Measurements from ENCODE around the gene CDK17. TPM values are rescaled to one million over a fixed set of nuclear protein-coding genes. Genes with fewer than 3 reads are reported as not detected.

The CDK17 gene
- total RNA-seq, 4 donors from 2014 or later = 65.1 to 89.4 (median 71.2) TPM

- no peak for DNase-seq (ENCODE audit: low spot score in 2 of 2)
- Histone ChIP-seq H3K27ac (no peak overlapping the region), H3K27me3 (no peaks in the 10 kb centered on the region), H3K4me3 (no peak overlapping the region), H3K9me3 (no peaks in the 10 kb centered on the region), H3K4me1 (peaks cover 0 to 34% (median 13%) of the 10 kb centered on the region in 4 donors), H3K36me3 (no peaks in the 10 kb centered on the region)
- TF ChIP-seq, protein P1, sequence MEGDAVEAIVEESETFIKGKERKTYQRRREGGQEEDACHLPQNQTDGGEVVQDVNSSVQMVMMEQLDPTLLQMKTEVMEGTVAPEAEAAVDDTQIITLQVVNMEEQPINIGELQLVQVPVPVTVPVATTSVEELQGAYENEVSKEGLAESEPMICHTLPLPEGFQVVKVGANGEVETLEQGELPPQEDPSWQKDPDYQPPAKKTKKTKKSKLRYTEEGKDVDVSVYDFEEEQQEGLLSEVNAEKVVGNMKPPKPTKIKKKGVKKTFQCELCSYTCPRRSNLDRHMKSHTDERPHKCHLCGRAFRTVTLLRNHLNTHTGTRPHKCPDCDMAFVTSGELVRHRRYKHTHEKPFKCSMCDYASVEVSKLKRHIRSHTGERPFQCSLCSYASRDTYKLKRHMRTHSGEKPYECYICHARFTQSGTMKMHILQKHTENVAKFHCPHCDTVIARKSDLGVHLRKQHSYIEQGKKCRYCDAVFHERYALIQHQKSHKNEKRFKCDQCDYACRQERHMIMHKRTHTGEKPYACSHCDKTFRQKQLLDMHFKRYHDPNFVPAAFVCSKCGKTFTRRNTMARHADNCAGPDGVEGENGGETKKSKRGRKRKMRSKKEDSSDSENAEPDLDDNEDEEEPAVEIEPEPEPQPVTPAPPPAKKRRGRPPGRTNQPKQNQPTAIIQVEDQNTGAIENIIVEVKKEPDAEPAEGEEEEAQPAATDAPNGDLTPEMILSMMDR (IDR thresholded peaks at IDR 0.05) = no peak
- TF ChIP-seq POLR2A (IDR thresholded peaks at IDR 0.05) = no peak
- no peak for TF ChIP-seq EP300 (IDR thresholded peaks at IDR 0.05)
- 68 to 77% methylated on average over 1 of the region's 1 CpG for WGBS, 2 donors
These were observed 21.9 kb downstream of the CDK17 start for GRCh38 chr12:96378319-96378718.

DNA sequence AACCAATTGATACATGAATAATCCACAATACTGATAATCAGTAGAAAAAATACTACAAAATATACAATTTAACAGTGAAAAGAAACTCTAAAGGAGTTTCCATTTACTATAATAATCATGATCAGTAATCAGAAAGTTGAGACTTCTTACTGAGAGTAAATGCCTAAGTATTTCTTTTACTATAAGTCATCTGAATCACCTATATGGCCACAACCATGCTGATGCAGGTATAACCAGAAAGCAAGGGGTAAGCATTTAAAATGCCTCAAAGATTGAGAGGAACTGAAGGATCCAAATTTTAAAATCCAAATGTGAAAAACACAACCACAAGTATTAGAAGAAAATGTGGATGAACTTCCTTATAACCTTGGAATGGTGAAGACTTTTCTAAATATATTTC is 23.4 kb downstream of the CDK17 start:
- H3K4me3 ChIP-seq = no peak overlapping the region
- no peaks in the 10 kb centered on the region for H3K36me3 ChIP-seq
- no peaks in the 10 kb centered on the region for H3K9me3 ChIP-seq
- H3K27me3 ChIP-seq = no peaks in the 10 kb centered on the region
- TF ChIP-seq, protein P1 (IDR thresholded peaks at IDR 0.05) = no peak
- TF ChIP-seq POLR2A (IDR thresholded peaks at IDR 0.05) (no peak), EP300 (IDR thresholded peaks at IDR 0.05) (no peak)
- DNase-seq (ENCODE audit: low spot score in 2 of 2) = no peak
- no peak overlapping the region for H3K27ac ChIP-seq
- H3K4me1 ChIP-seq = peaks cover 0 to 48% (median 17%) of the 10 kb centered on the region in 4 donors

GRCh38 chr12:96375841-96376604 is 24.2 kb downstream of the CDK17 start:
- no peak overlapping the region for H3K4me3 ChIP-seq
- H3K4me1 ChIP-seq = peaks cover 0 to 57% (median 21%) of the 10 kb centered on the region in 4 donors
- DNase-seq (ENCODE audit: low spot score in 2 of 2) = no peak
- no peaks in the 10 kb centered on the region for H3K9me3 ChIP-seq
- WGBS, 2 donors = 87 to 97% methylated on average over 1 of the region's 1 CpG
- no peaks in the 10 kb centered on the region for H3K36me3 ChIP-seq
- TF ChIP-seq EP300 (IDR thresholded peaks at IDR 0.05) = no peak
- TF ChIP-seq POLR2A (IDR thresholded peaks at IDR 0.05) = no peak
- TF ChIP-seq, protein P1 (IDR thresholded peaks at IDR 0.05) = no peak
- no peaks in the 10 kb centered on the region for H3K27me3 ChIP-seq
- H3K27ac ChIP-seq = peak overlapping the region in 1 of 4 donors; percentile 7

DNA sequence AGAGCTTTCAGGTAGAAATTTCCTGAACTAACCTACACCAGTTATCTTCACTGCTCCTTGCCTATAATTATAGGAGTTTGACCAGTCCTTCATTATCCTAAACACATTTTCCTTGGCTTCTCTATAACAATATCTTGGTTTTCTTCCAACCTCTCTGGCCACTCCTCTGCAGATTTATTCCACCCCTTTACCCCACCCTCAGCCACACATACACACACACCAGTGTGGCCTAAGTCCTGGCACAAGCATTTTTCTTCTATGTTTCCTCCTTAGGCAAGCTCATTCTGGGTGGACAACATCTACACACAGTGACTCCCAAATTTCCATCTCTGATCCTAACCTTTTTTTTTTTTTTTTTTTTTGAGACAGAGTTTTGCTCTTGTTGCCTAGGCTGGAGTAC is 25.1 kb downstream of the CDK17 start:
- Histone ChIP-seq H3K4me1 (peaks cover 0 to 65% (median 22%) of the 10 kb centered on the region in 4 donors), H3K4me3 (no peak overlapping the region), H3K27ac (no peak overlapping the region), H3K36me3 (no peaks in the 10 kb centered on the region), H3K9me3 (no peaks in the 10 kb centered on the region), H3K27me3 (no peaks in the 10 kb centered on the region)
- no peak for DNase-seq (ENCODE audit: low spot score in 2 of 2)
- TF ChIP-seq, protein P1 (IDR thresholded peaks at IDR 0.05) = no peak
- TF ChIP-seq EP300 (IDR thresholded peaks at IDR 0.05) (no peak), POLR2A (IDR thresholded peaks at IDR 0.05) (no peak)

DNA sequence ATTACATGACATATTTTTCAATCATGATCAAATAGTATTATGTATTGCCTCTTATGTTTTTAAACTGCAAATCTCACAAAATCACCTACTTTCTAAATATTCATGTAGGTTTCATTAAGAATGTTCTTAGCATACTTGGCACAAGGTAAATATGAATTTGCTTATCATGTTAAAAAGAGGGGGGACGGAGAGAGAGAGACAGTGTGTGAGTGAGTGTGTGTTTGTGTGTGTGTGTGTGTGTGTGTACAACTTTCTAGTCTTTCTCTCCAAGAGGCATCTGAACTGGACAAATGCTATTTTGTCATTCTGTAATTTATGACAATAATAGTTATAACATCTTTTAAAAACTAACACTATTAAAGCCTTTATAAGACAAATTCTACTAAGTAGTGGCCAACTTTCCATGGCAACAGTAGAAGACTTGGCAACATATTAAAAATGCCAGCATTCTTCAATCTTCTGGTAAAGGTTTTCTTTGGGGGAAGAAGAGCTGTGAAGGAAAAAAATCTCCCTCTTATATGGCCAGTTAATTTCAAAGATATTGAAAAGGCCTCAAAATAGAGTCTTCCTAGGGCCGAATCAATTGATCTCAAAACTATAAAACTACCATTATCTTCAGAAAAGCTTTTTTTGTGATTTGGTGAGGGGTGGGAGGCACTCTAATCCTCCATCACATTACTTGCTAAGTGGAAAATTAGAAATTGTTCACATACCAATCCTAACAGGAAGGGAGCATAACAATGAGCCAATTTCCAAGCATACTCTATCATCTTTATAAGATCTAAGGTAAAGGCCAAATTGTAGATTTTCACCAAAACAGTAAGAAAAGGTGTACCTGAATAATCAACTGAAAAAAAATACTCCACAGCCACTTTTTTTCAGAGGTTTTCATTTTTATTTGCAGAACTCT is 28.2 kb downstream of the CDK17 start:
- no peaks in the 10 kb centered on the region for H3K36me3 ChIP-seq
- no peak for DNase-seq (ENCODE audit: low spot score in 2 of 2)
- H3K9me3 ChIP-seq = no peaks in the 10 kb centered on the region
- no peak overlapping the region for H3K4me3 ChIP-seq
- 41 to 48% methylated on average over 2 of the region's 2 CpGs for WGBS, 2 donors
- H3K4me1 ChIP-seq = peaks cover 0 to 81% (median 25%) of the 10 kb centered on the region in 4 donors
- TF ChIP-seq EP300 (IDR thresholded peaks at IDR 0.05) (no peak), POLR2A (IDR thresholded peaks at IDR 0.05) (no peak)
- TF ChIP-seq, protein P1 (IDR thresholded peaks at IDR 0.05) = no peak
- no peaks in the 10 kb centered on the region for H3K27me3 ChIP-seq
- peak overlapping the region in 2 of 4 donors; percentile 15 to 21 for H3K27ac ChIP-seq

Measured in tibial nerve (tissue), 4 donors.